Left ventricle myocardium inferior (tissue), 1 donor: ENCODE results near the gene PUS7. TPM values are rescaled to one million over a fixed set of nuclear protein-coding genes. Genes with fewer than 3 reads are reported as not detected.
"Not testable (repeated sequence)": the region's sequence is repeated elsewhere in the genome, so short reads cannot be mapped to it uniquely, and the experiment has no call there.

Experiments
- DNase-seq: peaks from one replicate; pipeline ENCODE4 v3.0.0-alpha.2; 2020
- H3K27ac ChIP-seq: fragments of 200-600 bp; replicated peaks from 2 replicates; pipeline ENCODE4 v1.8.0; 2021
- H3K27me3 ChIP-seq: fragments of 200-600 bp; 2 replicates; pipeline ENCODE4 v1.8.0; 2021; ENCODE audit warnings: low read depth
- H3K36me3 ChIP-seq: fragments of 200-600 bp; 2 replicates; pipeline ENCODE4 v1.8.0; 2021
- H3K4me1 ChIP-seq: fragments of 200-600 bp; 2 replicates; pipeline ENCODE4 v1.8.0; 2021
- H3K4me3 ChIP-seq: fragments of 200-600 bp; 2 replicates; pipeline ENCODE4 v1.8.0; 2021; ENCODE audit warnings: mild to moderate bottlenecking, moderate library complexity
- H3K9me3 ChIP-seq: fragments of 200-600 bp; replicated peaks from 2 replicates; pipeline ENCODE4 v1.8.0; 2021
- CTCF ChIP-seq: fragments of 200-600 bp; IDR thresholded peaks from 2 replicates; pipeline ENCODE4 v1.8.0; 2021; ENCODE audit warnings: antibody characterized with exemption, mild to moderate bottlenecking, borderline replicate concordance
- intact Hi-C: fragments of 100-400 bp; cut with micrococcal nuclease; formaldehyde crosslinking; loops from one replicate; pipeline ENCODE4 v1.11.0; 2022
- total RNA-seq: library from RNA; stranded (reverse); fragmentation: NEBNext Ultra II Directional; extraction: Animal tissue kit (Norgen Biotek cat#: 25700); gene quantifications from one replicate; pipeline ENCODE4 v1.2.1, GENCODE V29; 2021
- donor health status: DM: no; HTN: yes; CAD: no; lungs with severe emphysema.

The PUS7 gene
- total RNA-seq, 1 donor from 2014 or later, result 4.9 TPM

GRCh38 chr7:105524840-105525239, 2.8 kb upstream of the PUS7 start:
- H3K27ac ChIP-seq, result no peak overlapping the region
- intact Hi-C loops, result no loop called here
- no peak for DNase-seq
- H3K9me3 ChIP-seq, result no peaks in the 10 kb centered on the region
- H3K4me1 ChIP-seq, result peaks cover 23% of the 10 kb centered on the region
- H3K36me3 ChIP-seq, result no peaks in the 10 kb centered on the region
- no peak overlapping the region for H3K4me3 ChIP-seq
- no peaks in the 10 kb centered on the region for H3K27me3 ChIP-seq
- TF ChIP-seq CTCF, result no peak

GRCh38 chr7:105524423-105524822, 2.4 kb upstream of the PUS7 start:
- intact Hi-C loops, H3K9me3 ChIP-seq, H3K4me3 ChIP-seq, H3K36me3 ChIP-seq, H3K27me3 ChIP-seq, H3K27ac ChIP-seq, DNase-seq: not testable (repeated sequence)
- H3K4me1 ChIP-seq, result peaks cover 23% of the 10 kb centered on the region

- peak; percentile 67 for DNase-seq
- H3K36me3 ChIP-seq, result no peaks in the 10 kb centered on the region
- H3K4me3 ChIP-seq, result peak overlapping the region; percentile 94
- peak overlapping the region; percentile 93 for H3K27ac ChIP-seq
- H3K4me1 ChIP-seq, result peaks cover 23% of the 10 kb centered on the region
- TF ChIP-seq CTCF, result no peak
- intact Hi-C loops, result no loop called here
- H3K9me3 ChIP-seq, result no peaks in the 10 kb centered on the region
- H3K27me3 ChIP-seq, result no peaks in the 10 kb centered on the region
Observed at GRCh38 chr7:105521027-105521716, 899 bp downstream of the PUS7 start.

GRCh38 chr7:105520620-105521019, 1.5 kb downstream of the PUS7 start:
- H3K27ac ChIP-seq, DNase-seq, H3K9me3 ChIP-seq, intact Hi-C loops, H3K27me3 ChIP-seq, H3K36me3 ChIP-seq: not testable (repeated sequence)
- H3K4me1 ChIP-seq, result peaks cover 23% of the 10 kb centered on the region
- peak overlapping the region; percentile 94 for H3K4me3 ChIP-seq

- intact Hi-C loops, result no loop called here
- DNase-seq, result no peak
- Histone ChIP-seq H3K4me3 (no peak overlapping the region), H3K4me1 (peaks cover 23% of the 10 kb centered on the region), H3K9me3 (no peaks in the 10 kb centered on the region), H3K36me3 (no peaks in the 10 kb centered on the region), H3K27ac (no peak overlapping the region), H3K27me3 (no peaks in the 10 kb centered on the region)
- TF ChIP-seq CTCF, result no peak
Observed at GRCh38 chr7:105519353-105519752, 2.7 kb downstream of the PUS7 start.

- H3K36me3 ChIP-seq, H3K4me3 ChIP-seq, H3K27ac ChIP-seq, H3K4me1 ChIP-seq, H3K9me3 ChIP-seq, intact Hi-C loops, DNase-seq, H3K27me3 ChIP-seq: not testable (repeated sequence)
Observed at GRCh38 chr7:105515610-105516009, 6.5 kb downstream of the PUS7 start.

GRCh38 chr7:105512926-105513526, 9.0 kb downstream of the PUS7 start:
- Histone ChIP-seq H3K4me1 (no peaks in the 10 kb centered on the region), H3K9me3 (no peaks in the 10 kb centered on the region), H3K36me3 (peaks cover 2% of the 10 kb centered on the region), H3K4me3 (no peak overlapping the region), H3K27me3 (no peaks in the 10 kb centered on the region), H3K27ac (no peak overlapping the region)
- intact Hi-C loops, result no loop called here
- DNase-seq, result no peak
- no peak for TF ChIP-seq CTCF
